A549 (cell line): ENCODE measurements around the gene PTGES. TPM values are rescaled to one million over a fixed set of nuclear protein-coding genes. Genes with fewer than 3 reads are reported as not detected.

Source experiments
- ATAC-seq, 2 experiments: fragments of 200-7000 bp in 1 of 2; fragments of >200 bp in 1 of 2; cut with Nextera tagmentation in 1 of 2; cut with Tn5 transposase in 1 of 2; 3 replicates each; pipeline versions ENCODE4 v1.8.0 to v1.9.1; 2018 to 2020; ENCODE audit warnings: mild to moderate bottlenecking in 1 of 2, moderate library complexity in 1 of 2
- CTCF ChIA-PET: fragments of 300-600 bp; sonication (Branson Sonifier 250); formaldehyde crosslinking; extraction: SDS; loops from one replicate; lab custom pipeline; 2021; ENCODE audit warnings: antibody characterized with exemption, inconsistent platforms; lab: Yijun Ruan, JAX
- POLR2A ChIA-PET: fragments of 350-600 bp; formaldehyde crosslinking; extraction: SDS; loops from one replicate; lab custom pipeline; 2021; ENCODE audit warnings: antibody characterized with exemption, inconsistent platforms; lab: Yijun Ruan, JAX
- DNase-seq, 2 experiments: peaks; one replicate each; pipeline versions ENCODE4 v3.0.0 to v3.0.0-alpha.2; 2011 to 2016; ENCODE audit warnings: low read depth in 1 of 2, low spot score in 1 of 2
- FAIRE-seq: peaks from 2 replicates; lab custom pipeline; 2011; peaks lifted over from hg19 to GRCh38; lab: Jason Lieb, UNC
- H3K27ac ChIP-seq, 2 experiments: fragments of >200 bp; sonication (Bioruptor Twin); formaldehyde crosslinking; 3 replicates each; pipeline ENCODE4 v1.5.1; 2016 to 2017
- H3K4me1 ChIP-seq: fragments of >200 bp; sonication (Bioruptor Twin); formaldehyde crosslinking; 3 replicates; pipeline ENCODE4 v1.6.1; 2016
- H3K4me2 ChIP-seq: fragments of >200 bp; sonication (Bioruptor Twin); formaldehyde crosslinking; 3 replicates; pipeline ENCODE4 v1.6.1; 2016
- H3K4me3 ChIP-seq: fragments of >200 bp; sonication (Bioruptor Twin); formaldehyde crosslinking; 3 replicates; pipeline ENCODE4 v1.5.1; 2016
- H3K9me3 ChIP-seq: fragments of >200 bp; sonication (Bioruptor Twin); formaldehyde crosslinking; 3 replicates; pipeline ENCODE4 v1.6.1; 2016
- BCL3 ChIP-seq: fragments of >200 bp; sonication (Bioruptor Twin); formaldehyde crosslinking; IDR thresholded peaks from 3 replicates; pipeline ENCODE4 v1.6.1; 2016
- BHLHE40 ChIP-seq: IDR thresholded peaks from 2 replicates; pipeline ENCODE4 v1.6.1; 2012; ENCODE audit warnings: low read depth, low read length, inconsistent platforms
- CBX2 ChIP-seq: fragments of 200-600 bp; sonication (generic); IDR thresholded peaks from 2 replicates; pipeline ENCODE4 v1.6.1; 2016; ENCODE audit warnings: low read depth, mild to moderate bottlenecking, borderline replicate concordance
- CTCF ChIP-seq: fragments of >200 bp; sonication (Bioruptor Twin); formaldehyde crosslinking; IDR thresholded peaks from 3 replicates; pipeline ENCODE4 v1.5.1; 2016
- EHF ChIP-seq: fragments of 250-450 bp; sonication (Bioruptor Pico); IDR thresholded peaks from 2 replicates; pipeline ENCODE4 v1.5.0; 2020; ENCODE audit warnings: mild to moderate bottlenecking
- ESRRA ChIP-seq: fragments of 150-350 bp; IDR thresholded peaks from 2 replicates; pipeline ENCODE4 v1.6.1; 2014; ENCODE audit warnings: mild to moderate bottlenecking, low read length, borderline replicate concordance
- FOSL2 ChIP-seq, 2 experiments: fragments of 450-650 bp in 1 of 2; fragments of >200 bp in 1 of 2; sonication (Bioruptor Twin) in 1 of 2; formaldehyde crosslinking; IDR thresholded peaks; 2 replicates each; pipeline versions ENCODE4 v1.5.0 to v1.6.1; 2016 to 2020; ENCODE audit warnings: mild to moderate bottlenecking in 1 of 2, moderate library complexity in 1 of 2
- GATA3 ChIP-seq: IDR thresholded peaks from 2 replicates; pipeline ENCODE4 v1.6.1; 2012; ENCODE audit warnings: borderline replicate concordance
- HDAC2 ChIP-seq: fragments of 200-600 bp; sonication (generic); IDR thresholded peaks from 2 replicates; pipeline ENCODE4 v1.6.1; 2016
- HEYL ChIP-seq: fragments of 250-450 bp; sonication (Bioruptor Pico); IDR thresholded peaks from 2 replicates; pipeline ENCODE4 v1.8.0; 2021; ENCODE audit warnings: mild to moderate bottlenecking, moderate library complexity
- JUN ChIP-seq, 2 experiments: fragments of >200 bp; sonication (Bioruptor Twin); formaldehyde crosslinking; IDR thresholded peaks; 2 replicates in 1 of 2; 3 replicates in 1 of 2; pipeline ENCODE4 v1.6.1; 2016 to 2017
- JUNB ChIP-seq: fragments of >200 bp; sonication (Bioruptor Twin); formaldehyde crosslinking; IDR thresholded peaks from 2 replicates; pipeline ENCODE4 v1.6.1; 2016
- KDM1A ChIP-seq: fragments of 200-600 bp; sonication (generic); IDR thresholded peaks from 2 replicates; pipeline ENCODE4 v1.6.1; 2016; ENCODE audit warnings: low read depth, mild to moderate bottlenecking
- MAFK ChIP-seq: fragments of 450-650 bp; IDR thresholded peaks from 2 replicates; pipeline ENCODE4 v1.6.1; 2014; ENCODE audit not compliant: partially characterized antibody
- MAX ChIP-seq: IDR thresholded peaks from 2 replicates; pipeline ENCODE4 v1.6.1; 2012
- POLR2A ChIP-seq: IDR thresholded peaks from 2 replicates; pipeline ENCODE4 v1.6.1; 2012; ENCODE audit warnings: mild to moderate bottlenecking, low read length
- TFCP2L1 ChIP-seq: fragments of 250-450 bp; sonication (Bioruptor Pico); IDR thresholded peaks from 2 replicates; pipeline ENCODE4 v1.5.0; 2021; ENCODE audit warnings: mild to moderate bottlenecking
- WGBS: methylation state at CpG from one replicate; pipeline ENCODE4 v1.1.6; 2017; ENCODE audit errors: missing lambda C conversion rate; 5-methylcytosine and 5-hydroxymethylcytosine counted together
- polyA minus RNA-seq: library from RNA; depleted of rRNA, polyadenylated mRNA; stranded (reverse); fragments of >200 nt; gene quantifications from 2 replicates; pipeline ENCODE4 v1.2.3, GENCODE V29; 2011; rRNA and poly(A)+ RNA removed
- polyA plus RNA-seq, 4 experiments: library from polyadenylated mRNA; depleted of rRNA in 3 of 4; stranded (reverse); fragments of >200 nt; fragmentation: RNase III in 1 of 4; extraction: RNeasy Plus Mini Kit Qiagen cat#74134 plus additional on column Dnase treatment in 1 of 4; gene quantifications; 2 replicates in 3 of 4; 3 replicates in 1 of 4; pipeline ENCODE4 v1.2.3, GENCODE V29; 2011 to 2017
- TF ChIP-seq, protein P1 (sequence below): fragments of 250-450 bp; sonication (Bioruptor Pico); IDR thresholded peaks from 2 replicates; pipeline ENCODE4 v1.5.0; 2021; ENCODE audit warnings: mild to moderate bottlenecking, moderate library complexity, borderline replicate concordance

PTGES gene
- polyA plus RNA-seq (2011; rRNA removed): 19.1 and 22.1 TPM in 2 replicates
- polyA plus RNA-seq (2012; cell fraction: cytosol; rRNA removed): 30.0 and 40.9 TPM in 2 replicates
- 14.0 and 16.6 TPM in 2 replicates for polyA plus RNA-seq (2012; cell fraction: nucleus; rRNA removed)
- polyA plus RNA-seq (2017; fragmentation: RNase III; extraction: RNeasy Plus Mini Kit Qiagen cat#74134 plus additional on column Dnase treatment): 48.1 to 58.8 TPM (median 53.7 TPM) in 3 replicates
- 19.5 and 23.8 TPM in 2 replicates for polyA minus RNA-seq

GRCh38 chr9:129752900-129753729, at the start of gene PTGES:
PTGES (minus strand) TSS chr9:129753042; CDS start chr9:129753012, 30 bp downstream.
- POLR2A ChIA-PET: interaction anchor here (0.6 to 3.6 kb wide), 6 partner anchors 9 to 610 kb away, joined by 3 to 26 read pairs (median 4); no protein-coding TSS in a partner anchor
- DNase-seq (peak; percentile 79 to 91), ATAC-seq (peak; percentile 93 to 97), FAIRE-seq (no peak)
- TF ChIP-seq POLR2A (peak; percentile 51), BCL3 (no peak), MAX (peak; percentile 42; the same call in 1 of the 2 replicates)
- H3K4me2 ChIP-seq: peak within 1 kb of the TSS; percentile 95
- H3K27ac ChIP-seq: peak within 1 kb of the TSS; percentile 64 to 78
- peaks cover 47% of the 10 kb centered on the region for H3K4me1 ChIP-seq
- peak within 1 kb of the TSS; percentile 51 for H3K4me3 ChIP-seq
- WGBS: 23% methylated on average over 13 of the region's 23 CpGs
- H3K9me3 ChIP-seq: no peaks in the 10 kb centered on the region
- CTCF ChIA-PET: interaction anchor here (1.0 to 12.3 kb wide), 11 partner anchors 10 to 128 kb away, joined by 3 to 161 read pairs (median 8); no protein-coding TSS in a partner anchor

GRCh38 chr9:129801504-129801903, 48.7 kb upstream of the PTGES start:
- ATAC-seq: no peak
- CTCF ChIA-PET: interaction anchor here (0.6 to 3.5 kb wide), 8 partner anchors 8 to 670 kb away, joined by 3 to 12 read pairs (median 7); no protein-coding TSS in a partner anchor
- POLR2A ChIA-PET: no interaction called here

More at GRCh38 chr9:129801504-129801903, 48.7 kb upstream of the PTGES start:
- Histone ChIP-seq H3K4me3 (no peak overlapping the region), H3K27ac (no peak overlapping the region), H3K9me3 (no peaks in the 10 kb centered on the region), H3K4me2 (no peak overlapping the region), H3K4me1 (peaks cover 9% of the 10 kb centered on the region)
- TF ChIP-seq BCL3: no peak
- TF ChIP-seq FOSL2 (IDR thresholded peaks at IDR 0.05): no peak
- no peak for TF ChIP-seq FOSL2 (CRISPR knock-in tag; IDR thresholded peaks at IDR 0.05)
- no peak for TF ChIP-seq TFCP2L1 (CRISPR knock-in tag)
- TF ChIP-seq HDAC2: no peak
- no peak for TF ChIP-seq BHLHE40
- no peak for TF ChIP-seq CBX2
- no peak for TF ChIP-seq EHF (CRISPR knock-in tag)
- TF ChIP-seq KDM1A: no peak
- no peak for TF ChIP-seq CTCF
- TF ChIP-seq JUNB: no peak
- no peak for TF ChIP-seq HEYL (CRISPR knock-in tag)
- TF ChIP-seq MAX: no peak
- TF ChIP-seq JUN (IDR thresholded peaks at IDR 0.05): no peak
- no peak for TF ChIP-seq GATA3
- no peak for TF ChIP-seq MAFK
- TF ChIP-seq ESRRA: no peak
- TF ChIP-seq, protein P1, sequence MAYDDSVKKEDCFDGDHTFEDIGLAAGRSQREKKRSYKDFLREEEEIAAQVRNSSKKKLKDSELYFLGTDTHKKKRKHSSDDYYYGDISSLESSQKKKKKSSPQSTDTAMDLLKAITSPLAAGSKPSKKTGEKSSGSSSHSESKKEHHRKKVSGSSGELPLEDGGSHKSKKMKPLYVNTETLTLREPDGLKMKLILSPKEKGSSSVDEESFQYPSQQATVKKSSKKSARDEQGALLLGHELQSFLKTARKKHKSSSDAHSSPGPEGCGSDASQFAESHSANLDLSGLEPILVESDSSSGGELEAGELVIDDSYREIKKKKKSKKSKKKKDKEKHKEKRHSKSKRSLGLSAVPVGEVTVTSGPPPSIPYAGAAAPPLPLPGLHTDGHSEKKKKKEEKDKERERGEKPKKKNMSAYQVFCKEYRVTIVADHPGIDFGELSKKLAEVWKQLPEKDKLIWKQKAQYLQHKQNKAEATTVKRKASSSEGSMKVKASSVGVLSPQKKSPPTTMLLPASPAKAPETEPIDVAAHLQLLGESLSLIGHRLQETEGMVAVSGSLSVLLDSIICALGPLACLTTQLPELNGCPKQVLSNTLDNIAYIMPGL (CRISPR knock-in tag): no peak
- DNase-seq (no peak), FAIRE-seq (no peak)
- WGBS: 89% methylated on average over 15 of the region's 17 CpGs
